Measurements from ENCODE around the gene DKK2.

GRCh38 chr4:107018344-107018735, 17.8 kb downstream of the DKK2 start:
- TF ChIP-seq EZH2 (IDR thresholded peaks at IDR 0.05; ENCODE audit: borderline replicate concordance, low read depth, low read length) (no peak), PTBP1 (IDR thresholded peaks at IDR 0.05; ENCODE audit: low read depth, low read length) (no peak), ELK1 (CRISPR knock-in tag; IDR thresholded peaks at IDR 0.05) (no peak), TCF7 (IDR thresholded peaks at IDR 0.05; ENCODE audit: borderline replicate concordance) (no peak), ZFPM2 (CRISPR knock-in tag; IDR thresholded peaks at IDR 0.05) (no peak), SP2 (IDR thresholded peaks at IDR 0.05; ENCODE audit: extremely low read depth, low read depth, low read length, poor library complexity, severe bottlenecking) (no peak)
